HEK293 (cell line): ENCODE data around the gene GPAM.
A peak's percentile ranks its signal among the peaks of the same experiment; 100 is the strongest.

Source experiments
- BCL11B ChIP-seq: fragments of 450-650 bp; formaldehyde crosslinking; IDR thresholded peaks from 2 replicates; pipeline ENCODE4 v1.5.1; 2016; ENCODE audit warnings: low read depth, missing biosample characterization, missing genetic modification characterization
- EGR2 ChIP-seq: fragments of 450-650 bp; formaldehyde crosslinking; IDR thresholded peaks from 2 replicates; pipeline ENCODE4 v1.5.1; 2016; ENCODE audit warnings: low read depth, missing biosample characterization, missing genetic modification characterization
- FEZF1 ChIP-seq: fragments of 450-650 bp; formaldehyde crosslinking; IDR thresholded peaks from 2 replicates; pipeline ENCODE4 v1.5.1; 2016; ENCODE audit warnings: missing biosample characterization, missing genetic modification characterization
- HIC1 ChIP-seq: fragments of 450-650 bp; formaldehyde crosslinking; IDR thresholded peaks from 2 replicates; pipeline ENCODE4 v1.5.1; 2016; ENCODE audit warnings: missing biosample characterization, missing genetic modification characterization
- IKZF3 ChIP-seq: fragments of 450-650 bp; IDR thresholded peaks from 2 replicates; pipeline ENCODE4 v1.5.0; 2018; ENCODE audit warnings: missing biosample characterization, mild to moderate bottlenecking, missing genetic modification characterization, moderate library complexity
- OSR2 ChIP-seq: fragments of 450-650 bp; formaldehyde crosslinking; IDR thresholded peaks from 2 replicates; pipeline ENCODE4 v1.5.1; 2016; ENCODE audit warnings: missing biosample characterization, missing genetic modification characterization
- PRDM1 ChIP-seq: fragments of 450-650 bp; formaldehyde crosslinking; IDR thresholded peaks from 2 replicates; pipeline ENCODE4; 2016; ENCODE audit warnings: missing biosample characterization, missing genetic modification characterization
- PRDM4 ChIP-seq: fragments of 450-650 bp; formaldehyde crosslinking; IDR thresholded peaks from 2 replicates; pipeline ENCODE4 v1.5.1; 2017; ENCODE audit warnings: missing biosample characterization, missing genetic modification characterization
- YY1 ChIP-seq: fragments of 450-650 bp; formaldehyde crosslinking; IDR thresholded peaks from 2 replicates; pipeline ENCODE4 v1.5.1; 2018; ENCODE audit warnings: missing biosample characterization, missing genetic modification characterization
- ZBTB17 ChIP-seq: fragments of 450-650 bp; formaldehyde crosslinking; IDR thresholded peaks from 2 replicates; pipeline ENCODE4 v1.5.1; 2016; ENCODE audit warnings: missing biosample characterization, missing genetic modification characterization
- ZFP41 ChIP-seq: fragments of 450-650 bp; formaldehyde crosslinking; IDR thresholded peaks from 2 replicates; pipeline ENCODE4 v1.5.1; 2016; ENCODE audit warnings: missing biosample characterization, missing genetic modification characterization, borderline replicate concordance
- ZNF114 ChIP-seq: fragments of 450-650 bp; formaldehyde crosslinking; IDR thresholded peaks from 2 replicates; pipeline ENCODE4 v1.5.0; 2017; ENCODE audit warnings: missing biosample characterization, missing genetic modification characterization
- ZNF155 ChIP-seq: fragments of 450-650 bp; formaldehyde crosslinking; IDR thresholded peaks from 2 replicates; pipeline ENCODE4 v1.5.1; 2016; ENCODE audit warnings: missing biosample characterization, missing genetic modification characterization
- ZNF169 ChIP-seq: fragments of 450-650 bp; formaldehyde crosslinking; IDR thresholded peaks from 2 replicates; pipeline ENCODE4 v1.5.1; 2016; ENCODE audit warnings: missing biosample characterization, missing genetic modification characterization
- ZNF175 ChIP-seq: fragments of 450-650 bp; formaldehyde crosslinking; IDR thresholded peaks from 2 replicates; pipeline ENCODE4 v1.5.1; 2016; ENCODE audit warnings: missing biosample characterization, missing genetic modification characterization
- ZNF24 ChIP-seq: fragments of 450-650 bp; formaldehyde crosslinking; IDR thresholded peaks from 2 replicates; pipeline ENCODE4 v1.5.1; 2016; ENCODE audit warnings: missing biosample characterization, missing genetic modification characterization
- ZNF274 ChIP-seq, 2 experiments: fragments of 200-500 bp in 1 of 2; fragments of 450-650 bp in 1 of 2; sonication (Bioruptor generic) in 1 of 2; formaldehyde crosslinking in 1 of 2; IDR thresholded peaks; 2 replicates each; pipeline versions ENCODE4 v1.5.1 to v1.6.1; 2014 to 2016; ENCODE audit warnings: borderline replicate concordance in 1 of 2, inconsistent platforms in 1 of 2, low read length in 1 of 2, missing biosample characterization in 1 of 2, missing genetic modification characterization in 1 of 2
- ZNF391 ChIP-seq: fragments of 450-650 bp; formaldehyde crosslinking; IDR thresholded peaks from 2 replicates; pipeline ENCODE4 v1.5.1; 2016; ENCODE audit warnings: low read depth, missing biosample characterization, missing genetic modification characterization, borderline replicate concordance
- ZNF404 ChIP-seq: fragments of 450-650 bp; formaldehyde crosslinking; IDR thresholded peaks from 2 replicates; pipeline ENCODE4 v1.5.1; 2017; ENCODE audit warnings: missing biosample characterization, missing genetic modification characterization
- ZNF423 ChIP-seq: fragments of 450-650 bp; formaldehyde crosslinking; IDR thresholded peaks from 2 replicates; pipeline ENCODE4 v1.5.1; 2016; ENCODE audit warnings: missing biosample characterization, missing genetic modification characterization
- ZNF555 ChIP-seq: fragments of 450-650 bp; formaldehyde crosslinking; conservative IDR thresholded peaks from 2 replicates; pipeline ENCODE4 v1.5.1; 2017; ENCODE audit warnings: missing biosample characterization, mild to moderate bottlenecking, missing genetic modification characterization, inconsistent platforms
- ZNF558 ChIP-seq: fragments of 450-650 bp; formaldehyde crosslinking; IDR thresholded peaks from 2 replicates; pipeline ENCODE4 v1.5.1; 2016; ENCODE audit warnings: missing biosample characterization, missing genetic modification characterization
- ZNF623 ChIP-seq: fragments of 450-650 bp; formaldehyde crosslinking; IDR thresholded peaks from 2 replicates; pipeline ENCODE4 v1.5.1; 2016; ENCODE audit warnings: missing biosample characterization, missing genetic modification characterization
- ZNF624 ChIP-seq: fragments of 450-650 bp; formaldehyde crosslinking; IDR thresholded peaks from 2 replicates; pipeline ENCODE4 v1.5.1; 2017; ENCODE audit warnings: missing biosample characterization, missing genetic modification characterization
- ZNF639 ChIP-seq: fragments of 450-650 bp; formaldehyde crosslinking; IDR thresholded peaks from 2 replicates; pipeline ENCODE4 v1.5.1; 2016; ENCODE audit warnings: missing biosample characterization, missing genetic modification characterization
- ZNF660 ChIP-seq: fragments of 450-650 bp; IDR thresholded peaks from 2 replicates; pipeline ENCODE4 v1.5.1; 2018; ENCODE audit warnings: missing biosample characterization, mild to moderate bottlenecking, missing genetic modification characterization
- ZNF785 ChIP-seq: fragments of 450-650 bp; formaldehyde crosslinking; IDR thresholded peaks from 2 replicates; pipeline ENCODE4 v1.5.1; 2016; ENCODE audit warnings: missing biosample characterization, missing genetic modification characterization
- TF ChIP-seq, protein P1 (sequence below): fragments of 450-650 bp; formaldehyde crosslinking; IDR thresholded peaks from 2 replicates; pipeline ENCODE4 v1.5.1; 2017; ENCODE audit warnings: missing biosample characterization, missing genetic modification characterization

Gene GPAM

DNA sequence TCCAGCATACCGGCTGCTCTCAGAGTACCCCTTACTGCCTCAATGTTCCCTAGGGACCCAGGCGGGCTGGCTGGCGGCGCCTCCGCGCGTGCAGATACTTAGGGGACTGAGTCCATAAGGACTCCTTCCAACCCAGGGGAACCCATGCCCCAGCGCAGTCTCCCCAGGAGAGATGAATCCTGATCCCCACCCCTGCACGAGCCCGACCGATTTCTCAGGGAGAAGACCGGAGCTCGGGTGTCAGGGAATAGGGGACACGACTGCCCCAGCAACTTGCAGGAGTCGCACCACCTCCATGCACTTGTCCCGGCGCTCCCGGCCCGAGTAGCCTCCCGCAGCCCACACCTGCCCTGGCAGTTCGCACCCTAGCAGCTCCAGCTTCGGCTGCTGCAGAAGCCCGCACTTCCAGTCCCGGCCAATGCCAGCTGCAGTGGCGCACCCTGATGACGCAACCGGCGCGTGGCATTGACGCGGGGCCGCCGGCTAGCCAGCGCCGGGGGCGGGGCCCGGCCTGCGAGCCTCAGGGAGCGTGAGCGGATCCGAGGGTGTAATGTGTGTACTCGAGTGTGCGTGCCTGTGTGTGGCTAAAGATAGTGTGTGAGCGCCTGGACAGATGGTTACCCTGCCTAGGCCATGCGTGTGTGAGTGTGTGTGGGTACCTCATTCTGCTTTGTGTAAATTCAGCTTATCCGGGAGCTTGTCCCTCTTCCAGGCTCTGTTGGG is at the start of gene GPAM (continued):
- TF ChIP-seq IKZF3 (tag by site-specific recombination), result 0 out of 2 replicates have a peak, but pooled peaks have one; percentile 32
- no peak for TF ChIP-seq ZFP41
- TF ChIP-seq, protein P1, sequence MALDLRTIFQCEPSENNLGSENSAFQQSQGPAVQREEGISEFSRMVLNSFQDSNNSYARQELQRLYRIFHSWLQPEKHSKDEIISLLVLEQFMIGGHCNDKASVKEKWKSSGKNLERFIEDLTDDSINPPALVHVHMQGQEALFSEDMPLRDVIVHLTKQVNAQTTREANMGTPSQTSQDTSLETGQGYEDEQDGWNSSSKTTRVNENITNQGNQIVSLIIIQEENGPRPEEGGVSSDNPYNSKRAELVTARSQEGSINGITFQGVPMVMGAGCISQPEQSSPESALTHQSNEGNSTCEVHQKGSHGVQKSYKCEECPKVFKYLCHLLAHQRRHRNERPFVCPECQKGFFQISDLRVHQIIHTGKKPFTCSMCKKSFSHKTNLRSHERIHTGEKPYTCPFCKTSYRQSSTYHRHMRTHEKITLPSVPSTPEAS (tag by site-specific recombination), result peak; percentile 60; the same call in 1 of the 2 replicates
- 0 out of 2 replicates have a peak, but pooled peaks have one; percentile 32 for TF ChIP-seq YY1
- TF ChIP-seq PRDM4 (tag by site-specific recombination), result 0 out of 2 replicates have a peak, but pooled peaks have one; percentile 28
- peak; percentile 70 for TF ChIP-seq ZNF660
- no peak for TF ChIP-seq ZNF169
- TF ChIP-seq ZNF623, result no peak
- TF ChIP-seq ZBTB17 (tag by site-specific recombination), result peak; percentile 94
- TF ChIP-seq ZNF558 (tag by site-specific recombination), result no peak
- TF ChIP-seq ZNF175, result no peak
- no peak; the same call in 1 of the 2 replicates for TF ChIP-seq FEZF1 (tag by site-specific recombination)
- TF ChIP-seq BCL11B, result no peak
- no peak for TF ChIP-seq ZNF555 (tag by site-specific recombination)
- TF ChIP-seq ZNF155 (tag by site-specific recombination), result no peak
- TF ChIP-seq ZNF274 (IDR thresholded peaks at IDR 0.05; ENCODE audit: low read length), result no peak
- no peak for TF ChIP-seq ZNF274 (tag by site-specific recombination; IDR thresholded peaks at IDR 0.05; ENCODE audit: borderline replicate concordance)
- TF ChIP-seq ZNF639 (tag by site-specific recombination), result 0 out of 2 replicates have a peak, but pooled peaks have one; percentile 39
- 0 out of 2 replicates have a peak, but pooled peaks have one; percentile 18 for TF ChIP-seq ZNF391 (tag by site-specific recombination)
- no peak for TF ChIP-seq ZNF624 (tag by site-specific recombination)
- peak; percentile 72; the same call in 1 of the 2 replicates for TF ChIP-seq ZNF785 (tag by site-specific recombination)
- TF ChIP-seq ZNF423 (tag by site-specific recombination), result no peak
- peak; percentile 56; the same call in 1 of the 2 replicates for TF ChIP-seq ZNF24
- peak; percentile 66 for TF ChIP-seq OSR2 (tag by site-specific recombination)
- TF ChIP-seq HIC1 (tag by site-specific recombination), result peak; percentile 82
- no peak for TF ChIP-seq ZNF114
- peak; percentile 99 for TF ChIP-seq EGR2 (tag by site-specific recombination)
- TF ChIP-seq ZNF404, result no peak
- no peak for TF ChIP-seq PRDM1 (tag by site-specific recombination)
